Memory B cell (primary cell): ENCODE results near the gene POU2F2.

Experiments
- ATAC-seq: fragments of 150-1000 bp; cut with Tn5 transposase; 2 replicates; pipeline ENCODE4 v1.10.0; 2021; ENCODE audit warnings: low read depth, mild to moderate bottlenecking, moderate library complexity
- DNase-seq, 2 donors: peaks; one replicate each; pipeline ENCODE4 v3.0.0; 2022; ENCODE audit warnings: low spot score in 2 of 2
- H3K27ac Mint-ChIP-seq: one replicate; pipeline ENCODE4 v1.8.0; 2022; ENCODE audit warnings: mild to moderate bottlenecking, moderate library complexity, mixed read lengths
- H3K27me3 Mint-ChIP-seq: one replicate; pipeline ENCODE4 v1.8.0; 2022; ENCODE audit warnings: mixed read lengths
- H3K36me3 Mint-ChIP-seq: one replicate; pipeline ENCODE4 v1.8.0; 2022; ENCODE audit warnings: mild to moderate bottlenecking, mixed read lengths
- H3K4me1 Mint-ChIP-seq: one replicate; pipeline ENCODE4 v1.8.0; 2022; ENCODE audit warnings: mixed read lengths
- H3K4me3 Mint-ChIP-seq: one replicate; pipeline ENCODE4 v1.8.0; 2022; ENCODE audit warnings: mild to moderate bottlenecking, moderate library complexity, mixed read lengths
- H3K9me3 Mint-ChIP-seq: one replicate; pipeline ENCODE4 v1.8.0; 2022; ENCODE audit warnings: mixed read lengths

POU2F2 gene

GRCh38 chr19:42092350-42092749 is 39.9 kb downstream of the POU2F2 start:
- peak in 1 of 2 donors; percentile 50 for DNase-seq
- H3K4me3 Mint-ChIP-seq = peak overlapping the region; percentile 8
- H3K9me3 Mint-ChIP-seq = no peaks in the 10 kb centered on the region
- H3K27me3 Mint-ChIP-seq = no peaks in the 10 kb centered on the region
- ATAC-seq = peak; percentile 75
- peaks cover 26% of the 10 kb centered on the region for H3K36me3 Mint-ChIP-seq
- H3K4me1 Mint-ChIP-seq = peaks cover 38% of the 10 kb centered on the region
- peak overlapping the region; percentile 38 for H3K27ac Mint-ChIP-seq

GRCh38 chr19:42091742-42092141 is 40.5 kb downstream of the POU2F2 start:
- Mint-ChIP-seq H3K4me3 (no peak overlapping the region), H3K4me1 (peaks cover 40% of the 10 kb centered on the region), H3K9me3 (no peaks in the 10 kb centered on the region), H3K27ac (no peak overlapping the region), H3K36me3 (peaks cover 26% of the 10 kb centered on the region), H3K27me3 (no peaks in the 10 kb centered on the region)
- no peak for ATAC-seq
- no peak for DNase-seq

DNA sequence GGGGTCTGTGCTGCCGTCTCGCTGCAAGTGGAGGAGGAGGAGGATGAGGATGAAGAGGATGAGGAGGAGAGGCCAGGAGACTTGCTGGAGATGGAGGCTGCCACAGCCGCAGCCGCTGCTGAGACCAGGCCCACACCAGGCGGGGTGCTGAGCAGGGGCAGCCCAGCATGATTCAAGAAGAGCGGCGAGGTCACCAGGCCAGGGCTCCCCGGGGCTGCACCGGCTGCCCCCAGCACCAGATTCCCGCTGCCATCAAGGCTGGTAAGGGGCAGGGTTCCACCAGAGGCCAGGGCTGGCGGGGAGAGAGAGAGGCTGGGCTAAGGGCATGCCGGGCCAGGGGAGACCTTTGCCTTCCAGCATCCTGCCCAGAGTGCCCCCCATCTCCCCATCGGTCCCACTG is 40.9 kb downstream of the POU2F2 start:
- peaks cover 23% of the 10 kb centered on the region for H3K36me3 Mint-ChIP-seq
- no peak for ATAC-seq
- H3K4me3 Mint-ChIP-seq = no peak overlapping the region
- peaks cover 40% of the 10 kb centered on the region for H3K4me1 Mint-ChIP-seq
- H3K9me3 Mint-ChIP-seq = no peaks in the 10 kb centered on the region
- peak overlapping the region; percentile 78 for H3K27ac Mint-ChIP-seq
- no peak for DNase-seq
- no peaks in the 10 kb centered on the region for H3K27me3 Mint-ChIP-seq

- H3K4me1 Mint-ChIP-seq = peaks cover 46% of the 10 kb centered on the region
- no peak for DNase-seq
- peak overlapping the region; percentile 78 for H3K27ac Mint-ChIP-seq
- peak; percentile 10 for ATAC-seq
- H3K9me3 Mint-ChIP-seq = no peaks in the 10 kb centered on the region
- no peaks in the 10 kb centered on the region for H3K27me3 Mint-ChIP-seq
- H3K4me3 Mint-ChIP-seq = no peak overlapping the region
- H3K36me3 Mint-ChIP-seq = peaks cover 23% of the 10 kb centered on the region
These were observed 41.6 kb downstream of the POU2F2 start for GRCh38 chr19:42090672-42091071.

DNA sequence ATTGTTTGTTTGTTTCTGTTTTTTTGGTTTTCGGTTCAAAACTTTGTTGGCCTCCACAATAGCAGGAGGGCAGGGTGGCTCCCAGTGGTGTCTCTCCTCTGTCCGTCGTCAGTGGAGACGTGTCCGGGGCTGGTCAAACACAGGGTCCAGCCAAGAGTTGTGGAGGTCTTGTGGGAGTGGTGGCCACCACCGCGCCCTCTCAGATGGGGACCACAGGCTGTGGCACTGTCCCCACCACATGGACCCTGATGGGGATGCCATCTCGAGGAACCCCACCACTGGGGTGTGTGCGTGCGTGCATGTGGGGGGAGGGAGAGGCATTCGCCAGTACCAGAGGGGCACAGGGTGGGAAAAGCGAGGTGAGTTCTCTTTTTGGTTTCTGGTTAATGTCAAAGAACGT is 42.5 kb downstream of the POU2F2 start:
- peaks cover 43% of the 10 kb centered on the region for H3K4me1 Mint-ChIP-seq
- no peaks in the 10 kb centered on the region for H3K9me3 Mint-ChIP-seq
- H3K27ac Mint-ChIP-seq = peak overlapping the region; percentile 78
- DNase-seq (no peak), ATAC-seq (no peak)
- no peak overlapping the region for H3K4me3 Mint-ChIP-seq
- H3K36me3 Mint-ChIP-seq = peaks cover 21% of the 10 kb centered on the region
- no peaks in the 10 kb centered on the region for H3K27me3 Mint-ChIP-seq

GRCh38 chr19:42089191-42089750 is 43.0 kb downstream of the POU2F2 start:
- Mint-ChIP-seq H3K4me1 (peaks cover 42% of the 10 kb centered on the region), H3K27me3 (no peaks in the 10 kb centered on the region), H3K36me3 (peaks cover 16% of the 10 kb centered on the region), H3K27ac (peak overlapping the region; percentile 78), H3K9me3 (no peaks in the 10 kb centered on the region), H3K4me3 (peak overlapping the region; percentile 24)
- DNase-seq (no peak), ATAC-seq (no peak)

GRCh38 chr19:42088471-42089190 is 43.6 kb downstream of the POU2F2 start:
- DNase-seq (no peak), ATAC-seq (no peak)
- H3K9me3 Mint-ChIP-seq = no peaks in the 10 kb centered on the region
- peaks cover 9% of the 10 kb centered on the region for H3K36me3 Mint-ChIP-seq
- peak overlapping the region; percentile 24 for H3K4me3 Mint-ChIP-seq
- H3K4me1 Mint-ChIP-seq = peaks cover 41% of the 10 kb centered on the region
- no peaks in the 10 kb centered on the region for H3K27me3 Mint-ChIP-seq
- H3K27ac Mint-ChIP-seq = peak overlapping the region; percentile 78

DNA sequence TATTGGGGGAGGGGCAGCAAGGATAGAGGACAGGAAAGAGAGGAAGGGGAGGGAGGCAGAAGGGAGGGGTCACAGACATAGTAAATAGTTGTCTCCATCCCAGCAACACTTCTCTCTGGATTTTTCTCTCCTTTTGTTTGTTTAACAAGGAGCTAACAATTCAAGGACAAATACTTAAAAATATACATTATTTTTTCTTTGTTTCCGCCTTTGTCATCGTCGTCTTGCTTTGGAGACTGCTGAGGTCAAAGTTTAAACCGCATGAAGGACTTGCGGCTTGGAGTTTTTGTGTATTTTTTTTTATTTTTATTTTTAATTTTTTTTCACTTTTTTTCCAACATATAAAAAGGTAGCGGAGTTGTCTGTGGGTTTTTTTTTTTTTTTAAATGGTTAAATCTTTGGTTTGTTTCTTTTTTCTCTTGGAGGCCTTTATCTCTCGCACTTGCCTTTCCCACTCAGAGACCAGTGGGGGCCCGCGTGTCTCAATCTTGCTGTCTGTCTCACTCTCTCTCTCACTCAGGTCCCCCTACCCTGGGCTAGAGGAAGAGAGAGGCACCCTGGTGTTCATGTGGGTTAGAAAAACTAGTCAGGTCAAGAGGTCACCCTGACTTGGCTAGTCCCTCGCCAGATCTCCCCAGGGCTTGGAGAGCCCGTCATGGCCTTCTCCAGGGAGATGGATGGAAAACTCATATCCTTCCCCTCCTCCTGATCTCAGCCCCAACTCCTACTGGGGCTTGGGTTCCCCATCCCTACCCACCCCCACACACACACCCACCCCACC is 45.3 kb downstream of the POU2F2 start:
- Mint-ChIP-seq H3K4me3 (no peak overlapping the region), H3K36me3 (peaks cover 5% of the 10 kb centered on the region), H3K9me3 (no peaks in the 10 kb centered on the region), H3K27ac (peak overlapping the region; percentile 36), H3K27me3 (no peaks in the 10 kb centered on the region), H3K4me1 (peaks cover 37% of the 10 kb centered on the region)
- ATAC-seq (peak; percentile 18), DNase-seq (no peak)

DNA sequence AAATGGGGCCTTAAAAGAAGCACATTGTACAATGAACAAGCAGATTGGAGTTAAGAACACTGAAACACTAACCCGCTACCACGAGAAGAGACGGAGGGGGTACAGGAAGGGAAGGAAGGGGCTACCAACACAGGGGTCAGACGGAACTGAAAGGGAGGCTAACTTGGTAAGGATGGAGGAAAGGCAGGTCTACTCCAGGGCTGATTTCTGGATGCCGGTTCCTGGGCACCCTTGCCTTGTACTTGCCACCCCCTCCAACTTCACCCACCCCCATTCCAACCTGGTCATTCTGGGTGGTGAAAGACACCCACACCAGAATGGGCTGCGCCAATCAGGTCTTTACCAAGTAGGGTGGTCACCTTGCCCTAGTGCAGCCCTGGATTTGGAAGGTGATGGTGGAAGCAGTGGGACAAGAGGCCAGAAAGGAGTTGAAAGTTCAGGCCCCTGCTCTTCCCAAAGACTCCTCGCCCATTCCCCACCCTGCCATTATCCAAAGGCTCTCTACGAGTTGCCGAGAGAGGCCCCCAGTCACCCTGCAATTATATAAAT is 46.0 kb downstream of the POU2F2 start:
- peaks cover 41% of the 10 kb centered on the region for H3K4me1 Mint-ChIP-seq
- ATAC-seq (no peak), DNase-seq (no peak)
- H3K4me3 Mint-ChIP-seq = no peak overlapping the region
- H3K27ac Mint-ChIP-seq = peak overlapping the region; percentile 33
- peaks cover 7% of the 10 kb centered on the region for H3K36me3 Mint-ChIP-seq
- H3K9me3 Mint-ChIP-seq = no peaks in the 10 kb centered on the region
- no peaks in the 10 kb centered on the region for H3K27me3 Mint-ChIP-seq

GRCh38 chr19:42083537-42083936 is 48.7 kb downstream of the POU2F2 start:
- DNase-seq (no peak), ATAC-seq (no peak)
- H3K4me1 Mint-ChIP-seq = peaks cover 25% of the 10 kb centered on the region
- H3K27ac Mint-ChIP-seq = peak overlapping the region; percentile 54
- H3K4me3 Mint-ChIP-seq = no peak overlapping the region
- H3K36me3 Mint-ChIP-seq = peaks cover 5% of the 10 kb centered on the region
- H3K9me3 Mint-ChIP-seq = no peaks in the 10 kb centered on the region
- H3K27me3 Mint-ChIP-seq = no peaks in the 10 kb centered on the region

GRCh38 chr19:42081584-42082203 is 50.6 kb downstream of the POU2F2 start:
- Mint-ChIP-seq H3K4me1 (peaks cover 30% of the 10 kb centered on the region), H3K9me3 (no peaks in the 10 kb centered on the region), H3K27me3 (no peaks in the 10 kb centered on the region), H3K4me3 (no peak overlapping the region), H3K27ac (peak overlapping the region; percentile 54), H3K36me3 (peaks cover 5% of the 10 kb centered on the region)
- ATAC-seq (peak; percentile 82), DNase-seq (no peak)

GRCh38 chr19:42080764-42081375 is 51.4 kb downstream of the POU2F2 start:
- H3K4me3 Mint-ChIP-seq = no peak overlapping the region
- DNase-seq = no peak
- no peaks in the 10 kb centered on the region for H3K27me3 Mint-ChIP-seq
- peaks cover 32% of the 10 kb centered on the region for H3K4me1 Mint-ChIP-seq
- peaks cover 5% of the 10 kb centered on the region for H3K36me3 Mint-ChIP-seq
- ATAC-seq = no peak
- no peak overlapping the region for H3K27ac Mint-ChIP-seq
- no peaks in the 10 kb centered on the region for H3K9me3 Mint-ChIP-seq

GRCh38 chr19:42079886-42080763 is 52.1 kb downstream of the POU2F2 start:
- Mint-ChIP-seq H3K27ac (no peak overlapping the region), H3K27me3 (no peaks in the 10 kb centered on the region), H3K4me1 (peaks cover 36% of the 10 kb centered on the region), H3K9me3 (no peaks in the 10 kb centered on the region), H3K36me3 (peaks cover 8% of the 10 kb centered on the region), H3K4me3 (no peak overlapping the region)
- DNase-seq = no peak
- no peak for ATAC-seq
